A549 (cell line): ENCODE measurements around the gene ZRANB1. TPM values are rescaled to one million over a fixed set of nuclear protein-coding genes. Genes with fewer than 3 reads are reported as not detected.

Experiments used
- ATAC-seq, 2 experiments: fragments of 200-7000 bp in 1 of 2; fragments of >200 bp in 1 of 2; cut with Nextera tagmentation in 1 of 2; cut with Tn5 transposase in 1 of 2; 3 replicates each; pipeline versions ENCODE4 v1.8.0 to v1.9.1; 2018 to 2020; ENCODE audit warnings: mild to moderate bottlenecking in 1 of 2, moderate library complexity in 1 of 2
- CTCF ChIA-PET: fragments of 300-600 bp; sonication (Branson Sonifier 250); formaldehyde crosslinking; extraction: SDS; loops from one replicate; lab custom pipeline; 2021; ENCODE audit warnings: antibody characterized with exemption, inconsistent platforms; lab: Yijun Ruan, JAX
- POLR2A ChIA-PET: fragments of 350-600 bp; formaldehyde crosslinking; extraction: SDS; loops from one replicate; lab custom pipeline; 2021; ENCODE audit warnings: antibody characterized with exemption, inconsistent platforms; lab: Yijun Ruan, JAX
- DNase-seq, 2 experiments: peaks; one replicate each; pipeline versions ENCODE4 v3.0.0 to v3.0.0-alpha.2; 2011 to 2016; ENCODE audit warnings: low read depth in 1 of 2, low spot score in 1 of 2
- FAIRE-seq: peaks from 2 replicates; lab custom pipeline; 2011; peaks lifted over from hg19 to GRCh38; lab: Jason Lieb, UNC
- H3K27ac ChIP-seq, 2 experiments: fragments of >200 bp; sonication (Bioruptor Twin); formaldehyde crosslinking; 3 replicates each; pipeline ENCODE4 v1.5.1; 2016 to 2017
- H3K4me1 ChIP-seq: fragments of >200 bp; sonication (Bioruptor Twin); formaldehyde crosslinking; 3 replicates; pipeline ENCODE4 v1.6.1; 2016
- H3K4me2 ChIP-seq: fragments of >200 bp; sonication (Bioruptor Twin); formaldehyde crosslinking; 3 replicates; pipeline ENCODE4 v1.6.1; 2016
- H3K4me3 ChIP-seq: fragments of >200 bp; sonication (Bioruptor Twin); formaldehyde crosslinking; 3 replicates; pipeline ENCODE4 v1.5.1; 2016
- H3K9me3 ChIP-seq: fragments of >200 bp; sonication (Bioruptor Twin); formaldehyde crosslinking; 3 replicates; pipeline ENCODE4 v1.6.1; 2016
- BHLHE40 ChIP-seq: IDR thresholded peaks from 2 replicates; pipeline ENCODE4 v1.6.1; 2012; ENCODE audit warnings: low read depth, low read length, inconsistent platforms
- CBX8 ChIP-seq: fragments of 200-600 bp; sonication (generic); IDR thresholded peaks from 2 replicates; pipeline ENCODE4 v1.6.1; 2016
- CEBPB ChIP-seq, 2 experiments: fragments of >200 bp in 1 of 2; sonication (Bioruptor Twin) in 1 of 2; formaldehyde crosslinking in 1 of 2; IDR thresholded peaks; 2 replicates each; pipeline ENCODE4 v1.6.1; 2012 to 2016
- CHD2 ChIP-seq: fragments of 150-350 bp; IDR thresholded peaks from 2 replicates; pipeline ENCODE4 v1.6.1; 2014; ENCODE audit warnings: low read length; ENCODE audit not compliant: partially characterized antibody
- CHD4 ChIP-seq: fragments of 200-600 bp; sonication (generic); IDR thresholded peaks from 2 replicates; pipeline ENCODE4 v1.6.1; 2016; ENCODE audit warnings: antibody characterized with exemption, mild to moderate bottlenecking, borderline replicate concordance
- CTCF ChIP-seq: fragments of >200 bp; sonication (Bioruptor Twin); formaldehyde crosslinking; IDR thresholded peaks from 3 replicates; pipeline ENCODE4 v1.5.1; 2016
- EHF ChIP-seq: fragments of 250-450 bp; sonication (Bioruptor Pico); IDR thresholded peaks from 2 replicates; pipeline ENCODE4 v1.5.0; 2020; ENCODE audit warnings: mild to moderate bottlenecking
- ESRRA ChIP-seq: fragments of 150-350 bp; IDR thresholded peaks from 2 replicates; pipeline ENCODE4 v1.6.1; 2014; ENCODE audit warnings: mild to moderate bottlenecking, low read length, borderline replicate concordance
- HDAC2 ChIP-seq: fragments of 200-600 bp; sonication (generic); IDR thresholded peaks from 2 replicates; pipeline ENCODE4 v1.6.1; 2016
- HEYL ChIP-seq: fragments of 250-450 bp; sonication (Bioruptor Pico); IDR thresholded peaks from 2 replicates; pipeline ENCODE4 v1.8.0; 2021; ENCODE audit warnings: mild to moderate bottlenecking, moderate library complexity
- HMGXB4 ChIP-seq: fragments of 250-450 bp; sonication (Bioruptor Pico); IDR thresholded peaks from 2 replicates; pipeline ENCODE4 v1.5.0; 2021; ENCODE audit warnings: mild to moderate bottlenecking, moderate library complexity, borderline replicate concordance
- HOXA7 ChIP-seq: fragments of 250-450 bp; sonication (Bioruptor Pico); IDR thresholded peaks from 2 replicates; pipeline ENCODE4 v1.5.0; 2020; ENCODE audit warnings: mild to moderate bottlenecking, moderate library complexity
- HOXB5 ChIP-seq: fragments of 250-450 bp; sonication (Bioruptor Pico); IDR thresholded peaks from 2 replicates; pipeline ENCODE4 v1.5.0; 2020; ENCODE audit warnings: mild to moderate bottlenecking, moderate library complexity
- JUNB ChIP-seq: fragments of >200 bp; sonication (Bioruptor Twin); formaldehyde crosslinking; IDR thresholded peaks from 2 replicates; pipeline ENCODE4 v1.6.1; 2016
- KDM1A ChIP-seq: fragments of 200-600 bp; sonication (generic); IDR thresholded peaks from 2 replicates; pipeline ENCODE4 v1.6.1; 2016; ENCODE audit warnings: low read depth, mild to moderate bottlenecking
- MAX ChIP-seq: IDR thresholded peaks from 2 replicates; pipeline ENCODE4 v1.6.1; 2012
- NFE2L2 ChIP-seq: fragments of 150-350 bp; conservative IDR thresholded peaks from 2 replicates; pipeline ENCODE4 v1.6.1; 2014; ENCODE audit warnings: low read length
- RARB ChIP-seq: fragments of 250-450 bp; sonication (Bioruptor Pico); IDR thresholded peaks from 2 replicates; pipeline ENCODE4 v1.8.0; 2021; ENCODE audit warnings: mild to moderate bottlenecking, moderate library complexity
- RFX5 ChIP-seq: fragments of 450-650 bp; IDR thresholded peaks from 2 replicates; pipeline ENCODE4 v1.7.1; 2014; ENCODE audit warnings: antibody characterized with exemption, mild to moderate bottlenecking, moderate library complexity
- USF2 ChIP-seq: fragments of 450-650 bp; IDR thresholded peaks from 2 replicates; pipeline ENCODE4 v1.6.1; 2014; ENCODE audit warnings: antibody characterized with exemption
- ZC3H11A ChIP-seq: fragments of 450-650 bp; IDR thresholded peaks from 2 replicates; pipeline ENCODE4 v1.6.1; 2014; ENCODE audit warnings: antibody characterized with exemption, mild to moderate bottlenecking
- ZFP36 ChIP-seq: fragments of 450-650 bp; IDR thresholded peaks from 2 replicates; pipeline ENCODE4 v1.6.1; 2014; ENCODE audit warnings: borderline replicate concordance; ENCODE audit not compliant: partially characterized antibody
- ZNF302 ChIP-seq: fragments of 250-450 bp; sonication (Bioruptor Pico); IDR thresholded peaks from 2 replicates; pipeline ENCODE4 v1.9.0; 2021; ENCODE audit warnings: inconsistent platforms, mild to moderate bottlenecking, moderate library complexity
- WGBS: methylation state at CpG from one replicate; pipeline ENCODE4 v1.1.6; 2017; ENCODE audit errors: missing lambda C conversion rate; 5-methylcytosine and 5-hydroxymethylcytosine counted together
- polyA plus RNA-seq, 4 experiments: library from polyadenylated mRNA; depleted of rRNA in 3 of 4; stranded (reverse); fragments of >200 nt; fragmentation: RNase III in 1 of 4; extraction: RNeasy Plus Mini Kit Qiagen cat#74134 plus additional on column Dnase treatment in 1 of 4; gene quantifications; 2 replicates in 3 of 4; 3 replicates in 1 of 4; pipeline ENCODE4 v1.2.3, GENCODE V29; 2011 to 2017

The ZRANB1 gene
- polyA plus RNA-seq, 2 of the 4 experiments (the other 2 are of a cell fraction), result 8.0 to 19.5 TPM

- no peak overlapping the region for H3K27ac ChIP-seq
- ChIA-PET POLR2A (no interaction called here), CTCF (interaction anchor here (0.8 to 1.4 kb wide), 4 partner anchors 15 to 55 kb away, joined by 3 to 4 read pairs (median 3); no protein-coding TSS in a partner anchor)
- H3K4me1 ChIP-seq, result no peaks in the 10 kb centered on the region
- no peak overlapping the region for H3K4me3 ChIP-seq
- TF ChIP-seq ZC3H11A, result no peak
- no peak for TF ChIP-seq NFE2L2
- no peak for TF ChIP-seq BHLHE40
- no peak for TF ChIP-seq CHD2
- TF ChIP-seq RFX5, result no peak
- no peak for TF ChIP-seq HEYL (CRISPR knock-in tag)
- TF ChIP-seq MAX, result no peak
- no peak for TF ChIP-seq RARB (CRISPR knock-in tag)
- TF ChIP-seq USF2, result no peak
- TF ChIP-seq ESRRA, result no peak
- TF ChIP-seq ZNF302 (CRISPR knock-in tag), result no peak
- TF ChIP-seq HOXA7 (CRISPR knock-in tag), result no peak
- H3K9me3 ChIP-seq, result no peaks in the 10 kb centered on the region
- ATAC-seq, result no peak
- no peak for DNase-seq
- WGBS, result 89% methylated on average over 19 of the region's 19 CpGs
- no peak for FAIRE-seq
- no peak overlapping the region for H3K4me2 ChIP-seq
These were observed 65.1 kb downstream of the ZRANB1 start for GRCh38 chr10:125006921-125007426.

GRCh38 chr10:125007436-125007835 lies 65.5 kb downstream of the ZRANB1 start:
- Histone ChIP-seq H3K9me3 (no peaks in the 10 kb centered on the region), H3K4me1 (no peaks in the 10 kb centered on the region), H3K4me2 (no peak overlapping the region), H3K27ac (no peak overlapping the region), H3K4me3 (no peak overlapping the region)
- FAIRE-seq (no peak), DNase-seq (no peak), ATAC-seq (no peak)
- no peak for TF ChIP-seq ZFP36
- no peak for TF ChIP-seq ESRRA
- TF ChIP-seq CEBPB (IDR thresholded peaks at IDR 0.05), result no peak
- 90% methylated on average over 6 of the region's 6 CpGs for WGBS
- POLR2A ChIA-PET, result no interaction called here
- CTCF ChIA-PET, result interaction anchor here (0.8 to 1.4 kb wide), 4 partner anchors 15 to 54 kb away, joined by 3 to 4 read pairs (median 3); no protein-coding TSS in a partner anchor

- H3K4me3 ChIP-seq, result no peak overlapping the region
- no peak overlapping the region for H3K4me2 ChIP-seq
These were observed 67.0 kb downstream of the ZRANB1 start for GRCh38 chr10:125008689-125009638.

GRCh38 chr10:125009661-125010161 lies 67.8 kb downstream of the ZRANB1 start:
- ChIA-PET CTCF (interaction anchor here (1.2 to 2.1 kb wide), 3 partner anchors 9 to 51 kb away, joined by 5 to 9 read pairs (median 7); no protein-coding TSS in a partner anchor), POLR2A (interaction anchor here (0.6 kb wide), 1 partner anchor 416 kb away, joined by 3 read pairs; no protein-coding TSS in a partner anchor)
- 84% methylated on average over 15 of the region's 15 CpGs for WGBS
- TF ChIP-seq HMGXB4 (CRISPR knock-in tag), result no peak
- TF ChIP-seq HOXA7 (CRISPR knock-in tag), result no peak
- no peak for TF ChIP-seq CHD4
- TF ChIP-seq EHF, result no peak
- no peak for TF ChIP-seq JUNB
- TF ChIP-seq KDM1A, result no peak
- no peak for TF ChIP-seq HDAC2
- TF ChIP-seq HOXB5 (CRISPR knock-in tag), result no peak
- no peak for TF ChIP-seq CTCF
- no peak for TF ChIP-seq CBX8

More at GRCh38 chr10:125008689-125009638, 67.0 kb downstream of the ZRANB1 start:
- FAIRE-seq (no peak), DNase-seq (no peak), ATAC-seq (no peak)
- 90% methylated on average over 22 of the region's 22 CpGs for WGBS
- TF ChIP-seq ZNF302 (CRISPR knock-in tag) (no peak), MAX (no peak)
- CTCF ChIA-PET, result interaction anchor here (2.0 to 2.1 kb wide), 2 partner anchors 9 to 52 kb away, joined by 5 to 9 read pairs; no protein-coding TSS in a partner anchor
- no peaks in the 10 kb centered on the region for H3K4me1 ChIP-seq
- no peak overlapping the region for H3K27ac ChIP-seq
- H3K9me3 ChIP-seq, result no peaks in the 10 kb centered on the region
- POLR2A ChIA-PET, result interaction anchor here (0.6 kb wide), 1 partner anchor 417 kb away, joined by 3 read pairs; no protein-coding TSS in a partner anchor

More at GRCh38 chr10:125009661-125010161, 67.8 kb downstream of the ZRANB1 start:
- DNase-seq (no peak), FAIRE-seq (no peak), ATAC-seq (no peak)
- Histone ChIP-seq H3K9me3 (no peaks in the 10 kb centered on the region), H3K4me1 (no peaks in the 10 kb centered on the region), H3K4me3 (no peak overlapping the region), H3K27ac (no peak overlapping the region), H3K4me2 (no peak overlapping the region)
